Spleen (tissue), 11 donors: Measurements from ENCODE around the gene CDC23. TPM values are rescaled to one million over a fixed set of nuclear protein-coding genes. Genes with fewer than 3 reads are reported as not detected.
"Not testable (repeated sequence)": the region's sequence is repeated elsewhere in the genome, so short reads cannot be mapped to it uniquely, and the experiment has no call there.

ENCODE experiments used
- DNase-seq: peaks from one replicate; pipeline ENCODE4 v3.0.0-alpha.2; 2020
- H3K27ac ChIP-seq, 8 donors: fragments of 200-600 bp; sonication (generic) in 7 of 8; 1 replicate in 4 of 8; 2 replicates in 4 of 8; pipeline versions ENCODE4 v1.5.0 to v1.8.0; 2016 to 2021; ENCODE audit warnings: inconsistent platforms in 4 of 8, mild to moderate bottlenecking in 4 of 8, moderate library complexity in 1 of 8
- H3K27me3 ChIP-seq, 7 donors: fragments of 200-600 bp; sonication (generic) in 6 of 7; replicated peaks in 1 of 7; 1 replicate in 4 of 7; 2 replicates in 3 of 7; pipeline versions ENCODE4 v1.5.0 to v1.8.0; 2016 to 2021; ENCODE audit warnings: inconsistent platforms in 3 of 7, mild to moderate bottlenecking in 1 of 7
- H3K36me3 ChIP-seq, 6 donors: fragments of 200-600 bp; sonication (generic) in 5 of 6; 1 replicate in 4 of 6; 2 replicates in 2 of 6; pipeline versions ENCODE4 v1.5.0 to v1.8.0; 2016 to 2021; ENCODE audit warnings: inconsistent platforms in 2 of 6
- H3K4me1 ChIP-seq, 6 donors: fragments of 200-600 bp; sonication (generic) in 5 of 6; 1 replicate in 3 of 6; 2 replicates in 3 of 6; pipeline versions ENCODE4 v1.5.0 to v1.8.0; 2016 to 2021; ENCODE audit warnings: inconsistent platforms in 3 of 6
- H3K4me3 ChIP-seq, 8 donors: fragments of 200-600 bp; sonication (generic) in 7 of 8; 1 replicate in 4 of 8; 2 replicates in 4 of 8; pipeline versions ENCODE4 v1.5.0 to v1.8.0; 2016 to 2021; ENCODE audit warnings: inconsistent platforms in 4 of 8, mild to moderate bottlenecking in 4 of 8, moderate library complexity in 2 of 8
- H3K9me3 ChIP-seq, 8 donors: fragments of 200-600 bp; sonication (generic) in 7 of 8; 1 replicate in 4 of 8; 2 replicates in 4 of 8; pipeline versions ENCODE4 v1.5.0 to v1.8.0; 2016 to 2021; ENCODE audit warnings: inconsistent platforms in 4 of 8
- CTCF ChIP-seq, 11 experiments: fragments of 200-600 bp in 7 of 11; fragments of 450-650 bp in 4 of 11; sonication (generic) in 4 of 11; IDR thresholded peaks in 8 of 11; conservative IDR thresholded peaks in 3 of 11; 1 replicate in 7 of 11; 2 replicates in 4 of 11; pipeline versions ENCODE4 v1.4.0 to v1.8.0; 2016 to 2021; ENCODE audit warnings: antibody characterized with exemption in 11 of 11, inconsistent platforms in 4 of 11, mild to moderate bottlenecking in 1 of 11
- POLR2A ChIP-seq, 3 donors: fragments of 450-650 bp; IDR thresholded peaks; one replicate each; pipeline ENCODE4 v1.5.1; 2017; ENCODE audit warnings: antibody characterized with exemption in 3 of 3, mild to moderate bottlenecking in 1 of 3
- POLR2AphosphoS5 ChIP-seq, 3 donors: sonication (generic); formaldehyde crosslinking; IDR thresholded peaks; one replicate each; pipeline ENCODE4 v1.5.1; 2017; ENCODE audit warnings: antibody characterized with exemption in 3 of 3
- WGBS, 5 donors: extraction: QIAGEN DNeasy Blood & Tissue Kit in 3 of 5; methylation state at CpG; one replicate each; pipeline versions ENCODE4 v1.1.5 to v1.1.7; 2013 to 2018; 5-methylcytosine and 5-hydroxymethylcytosine counted together
- intact Hi-C: fragments of 100-400 bp; cut with DNase I; formaldehyde crosslinking; loops from one replicate; pipeline ENCODE4 v1.15.0; 2023; ENCODE audit warnings: low total_unique reads
- polyA plus RNA-seq, 3 donors: library from polyadenylated mRNA; stranded (reverse); fragments of 200-250 nt; gene quantifications; one replicate each; pipeline ENCODE4 v1.2.1, GENCODE V29; 2013
- total RNA-seq, 7 donors: library from RNA; depleted of rRNA in 3 of 7; stranded (reverse); fragments of >200 nt in 3 of 7; fragmentation: NEBNext Ultra II Directional in 4 of 7; extraction: Animal tissue kit (Norgen Biotek cat#: 25700) in 4 of 7; gene quantifications; one replicate each; pipeline versions ENCODE4 v1.1.0 to v1.2.1, GENCODE V29; 2016 to 2021
- donor health status: healthy with polysubstance abuse.
- donor health status: DM: no; HTN: no; CAD: no; lungs with moderate emphysema.
- donor health status: DM: no; HTN: no; CAD: no.
- donor health status: Bipolar disorder and iron deficiency.
- donor health status: healthy.
- donor health status: DM: no; HTN: no; CAD: no.
- donor health status: DM: yes; HTN: yes; CAD: no.

Gene CDC23
- total and polyA plus RNA-seq, 10 donors, result 8.7 to 28.6 (median 23.0) TPM

- Histone ChIP-seq H3K9me3 (no peaks in the 10 kb centered on the region), H3K4me1 (no peaks in the 10 kb centered on the region), H3K36me3 (peaks cover 20 to 91% (median 88%) of the 10 kb centered on the region in 6 donors), H3K4me3 (no peak overlapping the region), H3K27me3 (no peaks in the 10 kb centered on the region), H3K27ac (no peak overlapping the region)
- DNase-seq, result no peak
- TF ChIP-seq POLR2AphosphoS5 (IDR thresholded peaks at IDR 0.05), result no peak
- no peak for TF ChIP-seq POLR2A (IDR thresholded peaks at IDR 0.05)
- TF ChIP-seq CTCF (IDR thresholded peaks at IDR 0.05 in 8 of 11, conservative IDR thresholded peaks at IDR 0.05 in 3 of 11), result no peak
- 90 to 96% (median 92%) methylated on average over 5 of the region's 5 CpGs for WGBS, 5 donors
- intact Hi-C loops, result no loop called here
Measured at GRCh38 chr5:138159666-138160065, 53.5 kb downstream of the CDC23 start.

DNA sequence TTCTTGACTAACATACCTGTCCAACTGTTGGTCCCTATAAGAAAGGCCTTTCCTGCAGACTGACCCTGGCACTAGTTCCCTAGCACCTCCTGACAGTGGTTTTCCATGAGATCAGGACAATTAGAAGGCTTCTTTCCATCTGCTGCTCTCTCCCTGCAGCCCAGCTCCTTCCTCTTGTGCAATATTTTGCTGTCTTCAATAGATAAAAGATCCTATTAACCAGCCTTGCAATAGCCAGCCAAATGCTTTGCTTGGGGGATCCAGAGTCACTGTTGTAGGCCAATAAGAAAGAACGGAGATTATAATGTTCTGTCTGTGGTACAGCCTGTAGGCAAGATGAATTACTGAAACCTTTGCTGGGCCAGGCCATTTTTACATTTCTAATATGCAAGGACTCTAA is 55.5 kb downstream of the CDC23 start:
- DNase-seq, result no peak
- Histone ChIP-seq H3K4me3 (no peak overlapping the region), H3K27me3 (no peaks in the 10 kb centered on the region), H3K27ac (no peak overlapping the region), H3K9me3 (no peaks in the 10 kb centered on the region), H3K4me1 (no peaks in the 10 kb centered on the region), H3K36me3 (peaks cover 9 to 71% (median 68%) of the 10 kb centered on the region in 6 donors)
- intact Hi-C loops, result no loop called here
- TF ChIP-seq CTCF (IDR thresholded peaks at IDR 0.05 in 8 of 11, conservative IDR thresholded peaks at IDR 0.05 in 3 of 11) (no peak), POLR2AphosphoS5 (IDR thresholded peaks at IDR 0.05) (no peak), POLR2A (IDR thresholded peaks at IDR 0.05) (no peak)
- WGBS, 5 donors, result 92 to 100% (median 100%) methylated on average over 1 of the region's 1 CpG

GRCh38 chr5:138155977-138156376 is 57.1 kb downstream of the CDC23 start:
- H3K36me3 ChIP-seq, result peaks cover 0 to 54% (median 51%) of the 10 kb centered on the region in 6 donors
- H3K4me3 ChIP-seq, intact Hi-C loops, H3K27me3 ChIP-seq, H3K27ac ChIP-seq, DNase-seq, H3K4me1 ChIP-seq, H3K9me3 ChIP-seq: not testable (repeated sequence)
- 95 to 99% (median 98%) methylated on average over 9 of the region's 9 CpGs for WGBS, 5 donors

DNA sequence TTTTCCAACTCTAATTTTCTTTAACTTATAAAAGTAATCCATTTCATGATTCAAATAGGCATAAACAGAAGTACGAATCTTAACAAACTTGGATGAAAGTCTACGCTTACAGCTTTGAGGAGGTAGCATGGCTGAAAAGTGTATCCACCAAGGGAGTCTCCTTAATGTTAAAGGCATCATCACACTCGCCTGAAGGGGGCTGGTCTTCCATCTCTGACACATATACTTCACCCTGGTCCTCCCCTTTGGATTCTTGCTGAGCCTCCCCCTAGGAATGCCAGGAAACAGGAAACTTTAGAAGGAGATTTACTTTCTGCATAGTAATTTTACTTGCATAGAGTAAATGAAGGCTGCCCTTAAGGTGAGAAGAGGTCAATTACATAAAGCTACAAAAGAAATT is 63.6 kb downstream of the CDC23 start:
- WGBS, 5 donors, result 43 to 76% (median 54%) methylated on average over 3 of the region's 3 CpGs
- H3K9me3 ChIP-seq, result no peaks in the 10 kb centered on the region
- intact Hi-C loops, result no loop called here
- no peak for TF ChIP-seq POLR2A (IDR thresholded peaks at IDR 0.05)
- TF ChIP-seq POLR2AphosphoS5 (IDR thresholded peaks at IDR 0.05), result no peak
- no peak for TF ChIP-seq CTCF (IDR thresholded peaks at IDR 0.05 in 8 of 11, conservative IDR thresholded peaks at IDR 0.05 in 3 of 11)
- no peak overlapping the region for H3K27ac ChIP-seq
- H3K4me3 ChIP-seq, result no peak overlapping the region
- H3K4me1 ChIP-seq, result no peaks in the 10 kb centered on the region
- DNase-seq, result no peak
- no peaks in the 10 kb centered on the region for H3K27me3 ChIP-seq
- no peaks in the 10 kb centered on the region for H3K36me3 ChIP-seq

GRCh38 chr5:138148811-138149210 is 64.3 kb downstream of the CDC23 start:
- H3K4me3 ChIP-seq, result no peak overlapping the region
- no peaks in the 10 kb centered on the region for H3K27me3 ChIP-seq
- WGBS, 5 donors, result 35 to 60% (median 50%) methylated on average over 1 of the region's 1 CpG
- no peak for TF ChIP-seq CTCF (IDR thresholded peaks at IDR 0.05 in 8 of 11, conservative IDR thresholded peaks at IDR 0.05 in 3 of 11)
- no peak for TF ChIP-seq POLR2AphosphoS5 (IDR thresholded peaks at IDR 0.05)
- TF ChIP-seq POLR2A (IDR thresholded peaks at IDR 0.05), result no peak
- intact Hi-C loops, result no loop called here
- H3K27ac ChIP-seq, result no peak overlapping the region
- DNase-seq, result no peak
- H3K4me1 ChIP-seq, result no peaks in the 10 kb centered on the region
- H3K36me3 ChIP-seq, result no peaks in the 10 kb centered on the region
- no peaks in the 10 kb centered on the region for H3K9me3 ChIP-seq

GRCh38 chr5:138143578-138143977 is 69.5 kb downstream of the CDC23 start:
- Histone ChIP-seq H3K4me1 (peaks cover 0 to 13% (median 4%) of the 10 kb centered on the region in 6 donors), H3K27me3 (peaks cover 0 to 12% (median 0%) of the 10 kb centered on the region in 7 donors)
- H3K36me3 ChIP-seq, intact Hi-C loops, H3K9me3 ChIP-seq, DNase-seq, H3K4me3 ChIP-seq, H3K27ac ChIP-seq: not testable (repeated sequence)
- WGBS, 5 donors, result 89 to 93% (median 91%) methylated on average over 6 of the region's 6 CpGs
